Measurements from ENCODE around the gene CORIN.

GRCh38 chr4:47674144-47674543 lies 163.7 kb downstream of the CORIN start:
- TF ChIP-seq CTCF (IDR thresholded peaks at IDR 0.05) (no peak), POLR2A (IDR thresholded peaks at IDR 0.05) (no peak)
